GM12878 (cell line): Measurements from ENCODE around the gene C1QTNF5. TPM values are rescaled to one million over a fixed set of nuclear protein-coding genes. Genes with fewer than 3 reads are reported as not detected.
A peak's percentile ranks its signal among the peaks of the same experiment; 100 is the strongest.

Experiments used
- BCLAF1 ChIP-seq: fragments of 450-650 bp; IDR thresholded peaks from 2 replicates; pipeline ENCODE4 v1.6.1; 2017; ENCODE audit warnings: antibody characterized with exemption, mild to moderate bottlenecking, moderate library complexity
- CBX5 ChIP-seq: sonication (generic); IDR thresholded peaks from 2 replicates; pipeline ENCODE4 v1.6.1; 2016; ENCODE audit warnings: low read depth, moderate library complexity, mild to moderate bottlenecking, inconsistent platforms
- CEBPB ChIP-seq, 2 experiments: fragments of 150-350 bp in 1 of 2; IDR thresholded peaks; 2 replicates each; pipeline ENCODE4 v1.6.1; 2012 to 2014; ENCODE audit warnings: low read depth in 2 of 2, low read length in 2 of 2, borderline replicate concordance in 1 of 2, inconsistent platforms in 1 of 2
- E4F1 ChIP-seq: fragments of 450-650 bp; IDR thresholded peaks from 2 replicates; pipeline ENCODE4 v1.6.1; 2018; ENCODE audit warnings: borderline replicate concordance, mild to moderate bottlenecking; ENCODE audit not compliant: partially characterized antibody
- ETV6 ChIP-seq, 2 experiments: fragments of 450-650 bp in 1 of 2; IDR thresholded peaks in 1 of 2; conservative IDR thresholded peaks in 1 of 2; 2 replicates each; pipeline ENCODE4 v1.6.1; 2014; ENCODE audit warnings: antibody characterized with exemption in 1 of 2, borderline replicate concordance in 1 of 2, low read depth in 1 of 2, mild to moderate bottlenecking in 1 of 2, moderate library complexity in 1 of 2
- KLF5 ChIP-seq: fragments of 450-650 bp; IDR thresholded peaks from 2 replicates; pipeline ENCODE4 v1.6.1; 2014; ENCODE audit warnings: mild to moderate bottlenecking; ENCODE audit not compliant: partially characterized antibody
- MEF2A ChIP-seq: IDR thresholded peaks from 2 replicates; pipeline ENCODE4 v1.6.1; 2011; ENCODE audit warnings: low read depth, mild to moderate bottlenecking, low read length, moderate library complexity; ENCODE audit not compliant: insufficient read depth
- POLR2AphosphoS2 ChIP-seq: IDR thresholded peaks from 2 replicates; pipeline ENCODE4 v1.6.1; 2011; ENCODE audit warnings: low read depth, mild to moderate bottlenecking, low read length, improper control_type of control experiment, moderate library complexity
- POU2F2 ChIP-seq: IDR thresholded peaks from 3 replicates; pipeline ENCODE4 v1.6.1; 2011; ENCODE audit warnings: low read depth, mild to moderate bottlenecking, low read length, borderline replicate concordance
- RAD21 ChIP-seq: IDR thresholded peaks from 2 replicates; pipeline ENCODE4 v1.6.1; 2011; ENCODE audit warnings: mild to moderate bottlenecking, low read depth, low read length, moderate library complexity; ENCODE audit not compliant: insufficient read depth
- RAD51 ChIP-seq: fragments of 450-650 bp; IDR thresholded peaks from 2 replicates; pipeline ENCODE4 v1.6.1; 2016; ENCODE audit warnings: moderate library complexity, mild to moderate bottlenecking, inconsistent platforms
- RB1 ChIP-seq: fragments of 450-650 bp; formaldehyde crosslinking; IDR thresholded peaks from 2 replicates; pipeline ENCODE4 v1.6.1; 2017; ENCODE audit warnings: mild to moderate bottlenecking, borderline replicate concordance
- RCOR1 ChIP-seq: conservative IDR thresholded peaks from 2 replicates; pipeline ENCODE4 v1.6.1; 2012; ENCODE audit warnings: low read depth, low read length, improper control_type of control experiment
- RELA ChIP-seq: fragments of 450-650 bp; IDR thresholded peaks from 2 replicates; pipeline ENCODE4 v1.8.0; 2014; ENCODE audit warnings: borderline replicate concordance; ENCODE audit not compliant: partially characterized antibody
- RFX5 ChIP-seq: IDR thresholded peaks from 2 replicates; pipeline ENCODE4 v1.6.1; 2011; ENCODE audit warnings: low read depth, low read length, improper control_type of control experiment
- SMARCA5 ChIP-seq: fragments of 450-650 bp; IDR thresholded peaks from 2 replicates; pipeline ENCODE4 v1.6.1; 2017; ENCODE audit warnings: mild to moderate bottlenecking
- WRNIP1 ChIP-seq: IDR thresholded peaks from 2 replicates; pipeline ENCODE4 v1.6.1; 2011; ENCODE audit warnings: low read depth, low read length, improper control_type of control experiment, borderline replicate concordance
- ZNF274 ChIP-seq: IDR thresholded peaks from one replicate; pipeline ENCODE4 v1.8.0; 2011; ENCODE audit not compliant: insufficient read length, insufficient read depth
- ZNF592 ChIP-seq: fragments of 450-650 bp; IDR thresholded peaks from 2 replicates; pipeline ENCODE4 v1.6.1; 2017; ENCODE audit warnings: mild to moderate bottlenecking, moderate library complexity
- ZZZ3 ChIP-seq: IDR thresholded peaks from 2 replicates; pipeline ENCODE4 v1.6.1; 2011; ENCODE audit warnings: low read depth; ENCODE audit not compliant: control insufficient read depth, insufficient read length
- polyA plus RNA-seq, 11 experiments: library from polyadenylated mRNA; depleted of rRNA in 4 of 11; unstranded in 6 of 11; stranded (reverse) in 5 of 11; fragments of >200 nt; fragmentation: Nextera tagmentation in 4 of 11; fragmentation: Illumina TruSeq in 1 of 11; extraction: Ambion mirVana in 4 of 11; extraction: Trizol in 1 of 11; gene quantifications; 1 replicate in 1 of 11; 2 replicates in 10 of 11; pipeline versions ENCODE4 v1.2.1 to v1.2.3, GENCODE V29; 2011 to 2016; ENCODE audit warnings: inconsistent platforms in 2 of 11, missing spikeins in 2 of 11, low read depth in 1 of 11
- total RNA-seq, 4 experiments: library from RNA; depleted of rRNA in 3 of 4; stranded (reverse); fragments of >200 nt in 3 of 4; fragmentation: Illumina TruSeq in 1 of 4; extraction: Trizol in 1 of 4; gene quantifications; 2 replicates each; pipeline versions ENCODE4 v1.2.1 to v1.2.3, GENCODE V29; 2013 to 2021

Gene C1QTNF5
- total and polyA plus RNA-seq, 10 of the 15 experiments (the other 5 are each of a cell fraction or from before 2014, with no cell fraction given), result not detected

- TF ChIP-seq BCLAF1, result no peak
- TF ChIP-seq POLR2AphosphoS2, result no peak
- TF ChIP-seq KLF5, result no peak
- TF ChIP-seq RB1, result peak; percentile 77; the same call in 1 of the 2 replicates
- peak; percentile 28; the same call in 1 of the 2 replicates for TF ChIP-seq RAD21
- no peak for TF ChIP-seq E4F1
- TF ChIP-seq SMARCA5, result peak; percentile 32; the same call in 1 of the 2 replicates
- no peak for TF ChIP-seq ZNF274
- no peak for TF ChIP-seq ZZZ3
- no peak for TF ChIP-seq WRNIP1
- TF ChIP-seq RELA, result no peak
- no peak for TF ChIP-seq RCOR1
- TF ChIP-seq CEBPB (IDR thresholded peaks at IDR 0.05; ENCODE audit: borderline replicate concordance in 1 of 2, low read depth in 2 of 2, low read length in 2 of 2), result no peak
- TF ChIP-seq RAD51, result peak; percentile 77
- no peak for TF ChIP-seq POU2F2
- TF ChIP-seq ZNF592, result no peak
- TF ChIP-seq ETV6 (conservative IDR thresholded peaks at IDR 0.05 in 1 of 2, IDR thresholded peaks at IDR 0.05 in 1 of 2; ENCODE audit: borderline replicate concordance in 1 of 2, low read depth in 1 of 2), result no peak
- TF ChIP-seq CBX5, result no peak
- TF ChIP-seq MEF2A, result no peak
- TF ChIP-seq RFX5, result peak; percentile 84
Observed at GRCh38 chr11:119381181-119381988, 40.7 kb upstream of the C1QTNF5 start, which contains the start of gene USP2 (continued).
